Activated CD4-positive, alpha-beta memory T cell treated with anti-CD3 and anti-CD28 coated beads, Interleukin-2, amount 10 ng/mL, durations not matched to agents 7 days and 5 days (primary cell): ENCODE results near the gene EXOC6B. TPM values are rescaled to one million over a fixed set of nuclear protein-coding genes. Genes with fewer than 3 reads are reported as not detected.
"Not testable (repeated sequence)": the region's sequence is repeated elsewhere in the genome, so short reads cannot be mapped to it uniquely, and the experiment has no call there.

Source experiments
- CTCF ChIA-PET: fragments of 350-600 bp; sonication (Branson Sonifier 250); formaldehyde crosslinking; loops from one replicate; lab custom pipeline; 2021; ENCODE audit warnings: antibody characterized with exemption, inconsistent platforms; lab: Charles Lee
- POLR2A ChIA-PET: fragments of 350-600 bp; sonication (Branson Sonifier 250); formaldehyde crosslinking; loops from one replicate; lab custom pipeline; 2021; ENCODE audit warnings: antibody characterized with exemption; lab: Charles Lee
- DNase-seq: peaks from one replicate; pipeline ENCODE4 v3.0.0-alpha.2; 2020
- H3K27ac Mint-ChIP-seq: one replicate; pipeline ENCODE4 v1.8.0; 2021; ENCODE audit warnings: mild to moderate bottlenecking, mixed read lengths
- H3K27me3 Mint-ChIP-seq: one replicate; pipeline ENCODE4 v1.8.0; 2021; ENCODE audit warnings: mixed read lengths
- H3K36me3 Mint-ChIP-seq: one replicate; pipeline ENCODE4 v1.8.0; 2021; ENCODE audit warnings: low read depth, mixed read lengths
- H3K4me1 Mint-ChIP-seq: one replicate; pipeline ENCODE4 v1.8.0; 2021; ENCODE audit warnings: mixed read lengths
- H3K4me3 Mint-ChIP-seq: one replicate; pipeline ENCODE4 v1.8.0; 2021; ENCODE audit warnings: mild to moderate bottlenecking, mixed read lengths
- H3K9me3 Mint-ChIP-seq: one replicate; pipeline ENCODE4 v1.8.0; 2021; ENCODE audit warnings: mixed read lengths
- total RNA-seq, 2 experiments: library from RNA; stranded (reverse); gene quantifications; one replicate each; pipeline ENCODE4 v1.2.3, GENCODE V29; 2021

Gene EXOC6B
- total RNA-seq, 2 experiments from 2014 or later: 18.7 to 24.2 TPM

DNA sequence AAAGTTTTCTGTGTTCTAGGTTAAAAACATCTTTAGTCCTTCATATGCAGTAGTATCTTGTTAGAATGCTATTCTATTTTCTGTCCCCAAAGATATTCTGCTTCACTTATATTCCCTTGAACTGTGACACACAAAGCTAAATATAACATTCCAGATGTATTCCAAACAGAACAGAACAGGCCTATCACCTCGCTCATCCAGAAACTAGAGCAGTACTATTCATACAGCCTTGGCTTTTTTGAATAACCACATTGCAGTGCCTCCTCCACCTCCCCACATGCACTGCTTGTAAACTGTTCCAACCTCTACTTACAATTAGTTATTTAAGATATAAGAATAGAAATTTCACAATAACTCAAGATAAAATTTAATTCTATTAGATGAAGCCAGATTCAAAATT, 196.8 kb downstream of the EXOC6B start:
- Mint-ChIP-seq H3K27me3 (no peaks in the 10 kb centered on the region), H3K4me1 (no peaks in the 10 kb centered on the region), H3K4me3 (no peak overlapping the region), H3K27ac (no peak overlapping the region), H3K9me3 (no peaks in the 10 kb centered on the region), H3K36me3 (no peaks in the 10 kb centered on the region)
- ChIA-PET POLR2A (no interaction called here), CTCF (no interaction called here)
- DNase-seq: no peak

- ChIA-PET POLR2A (no interaction called here), CTCF (no interaction called here)
- no peak overlapping the region for H3K27ac Mint-ChIP-seq
- H3K4me1 Mint-ChIP-seq: no peaks in the 10 kb centered on the region
- DNase-seq: no peak
- no peaks in the 10 kb centered on the region for H3K36me3 Mint-ChIP-seq
- no peaks in the 10 kb centered on the region for H3K27me3 Mint-ChIP-seq
- H3K9me3 Mint-ChIP-seq: no peaks in the 10 kb centered on the region
- H3K4me3 Mint-ChIP-seq: no peak overlapping the region
Measured at GRCh38 chr2:72627083-72627482, 198.8 kb downstream of the EXOC6B start.

DNA sequence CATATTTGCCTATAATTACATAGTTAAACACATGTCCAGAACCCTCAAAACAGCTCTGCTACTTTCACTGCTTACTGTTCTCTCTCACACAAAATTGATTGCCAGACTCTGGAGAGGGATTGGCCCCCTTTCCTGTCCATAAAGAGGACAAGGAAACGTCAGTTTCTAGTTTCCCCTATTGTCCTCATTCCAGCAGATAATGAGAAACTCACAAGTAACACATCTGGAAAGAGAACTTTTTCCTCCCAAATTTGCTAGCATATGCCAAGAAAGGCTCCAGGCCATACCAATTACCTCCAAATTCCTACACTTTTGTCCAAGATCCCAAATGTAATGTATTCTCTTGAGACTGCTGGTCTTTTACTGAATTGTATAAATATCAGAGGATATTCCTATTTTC, 200.5 kb downstream of the EXOC6B start:
- CTCF ChIA-PET: no interaction called here
- H3K27ac Mint-ChIP-seq: no peak overlapping the region
- no peaks in the 10 kb centered on the region for H3K9me3 Mint-ChIP-seq
- H3K4me3 Mint-ChIP-seq: no peak overlapping the region
- no peaks in the 10 kb centered on the region for H3K4me1 Mint-ChIP-seq
- no peaks in the 10 kb centered on the region for H3K27me3 Mint-ChIP-seq
- POLR2A ChIA-PET: no interaction called here
- no peak for DNase-seq
- no peaks in the 10 kb centered on the region for H3K36me3 Mint-ChIP-seq

GRCh38 chr2:72623481-72623880, 202.4 kb downstream of the EXOC6B start:
- Mint-ChIP-seq H3K4me1 (no peaks in the 10 kb centered on the region), H3K9me3 (no peaks in the 10 kb centered on the region), H3K27ac (no peak overlapping the region), H3K4me3 (no peak overlapping the region), H3K27me3 (no peaks in the 10 kb centered on the region), H3K36me3 (no peaks in the 10 kb centered on the region)
- no peak for DNase-seq
- ChIA-PET POLR2A (no interaction called here), CTCF (interaction anchor here (1.2 kb wide), 1 partner anchor 44 kb away, joined by 3 read pairs; no protein-coding TSS in a partner anchor)

DNA sequence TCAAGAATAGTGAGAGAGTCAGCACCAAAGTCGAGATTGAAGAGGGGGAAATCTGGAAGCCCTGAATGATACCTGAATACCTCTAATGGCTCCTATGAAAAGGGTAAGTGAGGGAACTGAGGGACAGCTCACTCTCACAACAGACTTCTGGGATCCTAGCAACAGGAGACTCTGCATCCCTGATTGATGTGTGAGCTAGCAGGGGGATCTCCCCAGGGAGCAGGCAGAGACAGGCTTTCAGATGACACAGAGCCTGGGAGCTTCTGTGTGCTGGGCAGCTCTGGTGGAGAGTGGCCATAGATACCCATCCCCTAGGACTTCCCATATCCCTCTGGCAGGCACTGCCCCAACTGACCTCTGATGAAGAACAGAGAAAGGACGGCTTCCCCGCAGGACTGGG, 206.2 kb downstream of the EXOC6B start:
- Mint-ChIP-seq H3K27ac (no peak overlapping the region), H3K4me3 (no peak overlapping the region), H3K36me3 (no peaks in the 10 kb centered on the region), H3K27me3 (no peaks in the 10 kb centered on the region), H3K4me1 (no peaks in the 10 kb centered on the region), H3K9me3 (no peaks in the 10 kb centered on the region)
- DNase-seq: no peak
- POLR2A ChIA-PET: no interaction called here
- CTCF ChIA-PET: no interaction called here

GRCh38 chr2:72613931-72614330, 211.9 kb downstream of the EXOC6B start:
- POLR2A ChIA-PET: no interaction called here
- CTCF ChIA-PET: no interaction called here

DNA sequence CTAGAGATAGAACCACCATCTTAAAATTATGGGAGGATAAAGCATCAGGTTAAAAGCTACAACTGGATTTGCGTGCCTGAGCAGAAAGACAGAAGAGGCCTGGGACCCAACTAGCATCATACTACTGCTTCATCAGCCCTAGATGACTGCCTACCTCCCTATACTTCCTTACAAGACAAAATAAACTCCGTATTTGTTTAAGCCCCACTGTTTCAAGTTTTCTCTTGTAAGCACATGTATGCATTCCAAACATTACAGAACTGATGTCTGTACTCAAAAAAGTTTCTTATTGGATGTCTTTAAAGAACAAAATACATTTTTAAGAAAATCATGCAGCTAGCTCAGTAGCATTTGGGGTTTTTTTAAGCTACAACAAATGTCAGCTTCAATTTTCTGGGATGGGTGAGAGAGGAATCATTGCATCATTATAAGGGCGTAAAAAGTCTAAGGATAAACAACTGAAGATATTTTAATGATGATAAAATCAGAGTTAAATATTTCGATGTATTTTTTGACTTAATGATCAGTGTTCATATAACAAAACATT, 213.1 kb downstream of the EXOC6B start:
- H3K9me3 Mint-ChIP-seq: no peaks in the 10 kb centered on the region
- H3K27ac Mint-ChIP-seq: no peak overlapping the region
- no peaks in the 10 kb centered on the region for H3K27me3 Mint-ChIP-seq
- H3K36me3 Mint-ChIP-seq: no peaks in the 10 kb centered on the region
- H3K4me3 Mint-ChIP-seq: no peak overlapping the region
- H3K4me1 Mint-ChIP-seq: no peaks in the 10 kb centered on the region
- POLR2A ChIA-PET: no interaction called here
- CTCF ChIA-PET: no interaction called here
- DNase-seq: no peak

More at GRCh38 chr2:72613931-72614330, 211.9 kb downstream of the EXOC6B start:
- Mint-ChIP-seq H3K4me3 (no peak overlapping the region), H3K4me1 (no peaks in the 10 kb centered on the region), H3K9me3 (no peaks in the 10 kb centered on the region), H3K36me3 (no peaks in the 10 kb centered on the region), H3K27me3 (no peaks in the 10 kb centered on the region), H3K27ac (no peak overlapping the region)
- DNase-seq: no peak

GRCh38 chr2:72607189-72607588, 218.6 kb downstream of the EXOC6B start:
- POLR2A ChIA-PET: no interaction called here
- H3K4me1 Mint-ChIP-seq: no peaks in the 10 kb centered on the region

DNA sequence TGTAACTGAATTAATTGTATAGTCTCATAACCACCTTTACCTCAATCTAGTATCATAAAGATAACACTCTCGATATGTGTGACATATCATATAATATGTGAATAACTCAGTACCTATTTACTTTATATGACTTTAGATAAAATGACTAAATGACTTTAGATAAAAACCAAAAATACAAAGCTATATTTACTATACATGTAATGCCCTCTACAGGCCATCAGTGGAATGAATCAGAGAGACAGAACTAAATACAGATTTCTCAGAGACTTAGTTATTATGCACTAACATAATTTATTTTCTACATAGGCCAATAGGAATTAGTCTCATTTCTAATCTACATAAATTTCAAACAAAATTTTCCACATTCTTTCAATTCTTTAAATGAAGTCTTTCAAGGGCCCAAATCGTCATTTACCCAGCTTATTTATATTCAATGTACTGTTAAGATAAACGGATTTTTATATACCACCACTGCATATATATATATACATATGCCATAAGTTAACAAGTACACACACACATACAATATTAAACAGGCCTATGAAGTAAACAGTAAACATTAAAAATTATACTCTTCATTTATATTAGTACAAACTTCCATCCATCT, 219.9 kb downstream of the EXOC6B start:
- POLR2A ChIA-PET: no interaction called here
- Mint-ChIP-seq H3K27me3 (no peaks in the 10 kb centered on the region), H3K9me3 (no peaks in the 10 kb centered on the region), H3K4me1 (no peaks in the 10 kb centered on the region), H3K4me3 (no peak overlapping the region), H3K27ac (no peak overlapping the region), H3K36me3 (no peaks in the 10 kb centered on the region)
- no peak for DNase-seq
- CTCF ChIA-PET: interaction anchor here (0.6 to 1.2 kb wide), 5 partner anchors 10 to 1223 kb away, joined by 3 to 5 read pairs (median 3); partner anchors contain the start of gene STAMBP

More at GRCh38 chr2:72607189-72607588, 218.6 kb downstream of the EXOC6B start:
- H3K27me3 Mint-ChIP-seq: no peaks in the 10 kb centered on the region
- DNase-seq: no peak
- no peak overlapping the region for H3K27ac Mint-ChIP-seq
- H3K36me3 Mint-ChIP-seq: no peaks in the 10 kb centered on the region
- H3K9me3 Mint-ChIP-seq: no peaks in the 10 kb centered on the region
- H3K4me3 Mint-ChIP-seq: no peak overlapping the region
- CTCF ChIA-PET: no interaction called here

GRCh38 chr2:72604468-72604867, 221.4 kb downstream of the EXOC6B start:
- H3K36me3 Mint-ChIP-seq: no peaks in the 10 kb centered on the region
- POLR2A ChIA-PET: no interaction called here
- H3K9me3 Mint-ChIP-seq: no peaks in the 10 kb centered on the region
- no peak for DNase-seq
- H3K27ac Mint-ChIP-seq: no peak overlapping the region
- CTCF ChIA-PET: no interaction called here
- no peaks in the 10 kb centered on the region for H3K4me1 Mint-ChIP-seq
- H3K27me3 Mint-ChIP-seq: no peaks in the 10 kb centered on the region
- H3K4me3 Mint-ChIP-seq: no peak overlapping the region

- H3K4me1 Mint-ChIP-seq: no peaks in the 10 kb centered on the region
- POLR2A ChIA-PET: no interaction called here
- H3K4me3 Mint-ChIP-seq: no peak overlapping the region
- no peaks in the 10 kb centered on the region for H3K36me3 Mint-ChIP-seq
- H3K27me3 Mint-ChIP-seq: no peaks in the 10 kb centered on the region
- DNase-seq: no peak
- CTCF ChIA-PET: no interaction called here
- H3K9me3 Mint-ChIP-seq: no peaks in the 10 kb centered on the region
- H3K27ac Mint-ChIP-seq: no peak overlapping the region
Measured at GRCh38 chr2:72603481-72603880, 222.4 kb downstream of the EXOC6B start.

DNA sequence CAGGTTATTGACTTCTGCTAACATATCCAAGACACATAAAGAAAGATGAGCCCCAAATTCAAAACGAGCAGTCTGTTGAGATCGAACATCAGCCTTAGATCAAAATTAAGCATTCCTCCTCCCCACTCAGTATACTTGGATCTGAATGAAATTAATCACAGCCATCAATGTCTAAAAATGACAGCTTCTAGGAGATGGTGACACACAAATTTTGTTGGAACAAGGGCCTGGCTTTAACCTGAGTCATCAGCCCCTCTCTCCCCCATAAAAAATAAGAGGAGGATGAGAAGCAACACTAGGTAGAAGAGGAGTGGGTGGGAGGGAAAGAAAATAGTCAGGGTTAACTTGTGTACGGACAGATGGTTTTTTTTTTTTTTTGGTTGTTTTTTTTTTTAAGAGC, 223.1 kb downstream of the EXOC6B start:
- H3K36me3 Mint-ChIP-seq: no peaks in the 10 kb centered on the region
- H3K27ac Mint-ChIP-seq: no peak overlapping the region
- no peaks in the 10 kb centered on the region for H3K4me1 Mint-ChIP-seq
- no peak overlapping the region for H3K4me3 Mint-ChIP-seq
- H3K9me3 Mint-ChIP-seq: no peaks in the 10 kb centered on the region
- ChIA-PET CTCF (no interaction called here), POLR2A (no interaction called here)
- no peak for DNase-seq
- H3K27me3 Mint-ChIP-seq: no peaks in the 10 kb centered on the region

- CTCF ChIA-PET: no interaction called here
- no peaks in the 10 kb centered on the region for H3K9me3 Mint-ChIP-seq
- no peak overlapping the region for H3K4me3 Mint-ChIP-seq
- POLR2A ChIA-PET: no interaction called here
- DNase-seq: no peak
- H3K27me3 Mint-ChIP-seq: no peaks in the 10 kb centered on the region
- H3K4me1 Mint-ChIP-seq: no peaks in the 10 kb centered on the region
- H3K27ac Mint-ChIP-seq: no peak overlapping the region
- H3K36me3 Mint-ChIP-seq: no peaks in the 10 kb centered on the region
Measured at GRCh38 chr2:72602095-72602494, 223.7 kb downstream of the EXOC6B start.

DNA sequence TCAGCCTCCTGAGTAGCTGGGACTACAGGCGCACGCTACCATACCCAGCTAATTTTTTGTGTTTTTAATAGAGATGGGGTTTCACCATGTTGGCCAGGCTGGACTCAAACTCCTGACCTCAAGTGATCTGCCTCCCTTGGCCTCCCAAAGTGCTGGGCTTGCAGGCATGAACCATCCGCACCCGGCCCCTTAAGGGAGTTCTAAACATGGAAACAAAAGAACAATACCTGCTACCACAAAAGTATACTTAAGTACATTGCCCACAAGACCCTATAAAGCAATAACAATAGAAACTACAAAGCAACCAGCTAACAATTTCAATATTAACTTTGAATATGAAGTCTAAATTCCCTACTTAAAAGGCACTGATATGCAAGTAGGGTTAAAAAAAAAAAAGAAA, 242.0 kb downstream of the EXOC6B start:
- CTCF ChIA-PET, DNase-seq, H3K9me3 Mint-ChIP-seq, H3K4me1 Mint-ChIP-seq, H3K36me3 Mint-ChIP-seq, H3K27ac Mint-ChIP-seq, POLR2A ChIA-PET, H3K27me3 Mint-ChIP-seq, H3K4me3 Mint-ChIP-seq: not testable (repeated sequence)
